K562 treated with DMSO at 1 percent for 24 hours (cell line): ENCODE results near the gene GAS2L1. TPM values are rescaled to one million over a fixed set of nuclear protein-coding genes. Genes with fewer than 3 reads are reported as not detected.

ENCODE experiments used
- total RNA-seq: library from RNA; unstranded; fragments of 300-600 nt; gene quantifications from 2 replicates; pipeline ENCODE4 v1.2.3, GENCODE V29; 2022; ENCODE audit warnings: low read depth; ENCODE audit not compliant: insufficient read depth

The GAS2L1 gene
- total RNA-seq: 25.4 and 25.5 TPM in 2 replicates

GRCh38 chr22:29306175-29306834, at the start of gene GAS2L1:
Gene GAS2L1, plus strand, starts transcription at chr22:29306650. Its CDS starts 1,456 bp downstream, at chr22:29308106.

GRCh38 chr22:29267858-29268510, 38.5 kb upstream of the GAS2L1 start, which contains the start of the genes EWSR1 and RHBDD3:
Gene EWSR1, plus strand, starts transcription at chr22:29268268. Its CDS starts 69 bp downstream, at chr22:29268337.
Gene RHBDD3, minus strand, starts transcription at chr22:29267981. Its CDS starts 2,355 bp downstream, at chr22:29265626.

GRCh38 chr22:29315286-29316140, 9.1 kb downstream of the GAS2L1 start, which contains the start of gene RASL10A:
Gene RASL10A, minus strand, starts transcription at chr22:29315697. Its CDS starts 451 bp downstream, at chr22:29315246.

Other genes with a start within 250 kb of the GAS2L1 start
- not detected in 2 replicates for gene C22orf31, start 244.8 kb upstream of the GAS2L1 start, total RNA-seq
- gene KREMEN1, start 233.6 kb upstream of the GAS2L1 start, total RNA-seq: 15.8 and 16.7 TPM in 2 replicates
- gene EMID1, start 100.8 kb upstream of the GAS2L1 start, total RNA-seq: 50.7 and 57.1 TPM in 2 replicates
- 34.9 and 43.6 TPM in 2 replicates for gene RHBDD3, start 38.7 kb upstream of the GAS2L1 start, total RNA-seq
- 164 and 181 TPM in 2 replicates for gene EWSR1, start 38.4 kb upstream of the GAS2L1 start, total RNA-seq
- gene RASL10A, start 9.0 kb downstream of the GAS2L1 start, total RNA-seq: 0.82 TPM in 1 of 2 replicates, not detected in the other
- 84.0 and 91.3 TPM in 2 replicates for gene AP1B1, start 81.9 kb downstream of the GAS2L1 start, total RNA-seq
- gene RFPL1, start 131.9 kb downstream of the GAS2L1 start, total RNA-seq: not detected in 2 replicates
- 2.7 and 3.6 TPM in 2 replicates for gene NEFH, start 173.6 kb downstream of the GAS2L1 start, total RNA-seq
- gene THOC5, start 247.1 kb downstream of the GAS2L1 start, total RNA-seq: 35.0 and 40.0 TPM in 2 replicates